ENCODE results near the gene CYP21A2.

DNA sequence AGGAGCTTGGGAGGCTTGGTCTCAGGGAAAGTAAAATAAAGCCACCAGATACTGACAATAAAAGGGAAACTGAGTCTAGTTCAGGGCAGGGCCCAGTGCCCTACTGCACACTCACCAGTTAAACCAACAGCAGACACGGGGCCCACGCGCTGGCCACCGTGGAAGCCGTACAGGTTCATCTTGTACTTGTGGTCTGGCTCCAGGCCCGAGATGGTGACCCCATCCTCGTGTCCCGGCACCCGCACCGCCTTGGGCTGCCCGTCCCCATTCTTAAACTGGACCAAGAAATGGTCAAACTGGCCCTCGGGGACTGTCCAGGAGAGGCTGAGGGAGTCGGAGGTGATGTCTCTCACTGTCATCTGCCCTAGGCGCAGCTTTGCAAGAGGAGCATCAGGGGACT is 26.5 kb downstream of the CYP21A2 start:
- TF ChIP-seq EZH2 (IDR thresholded peaks at IDR 0.05; ENCODE audit: insufficient read depth, poor library complexity, severe bottlenecking) (no peak), EZH2phosphoT487 (IDR thresholded peaks at IDR 0.05; ENCODE audit: insufficient read depth, low read depth) (no peak)

Measured in GM23248 (cell line).